Midbrain (tissue), 1 donor: ENCODE results near the gene SPIRE2.
"Not testable (repeated sequence)": the region's sequence is repeated elsewhere in the genome, so short reads cannot be mapped to it uniquely, and the experiment has no call there.

ENCODE experiments used
- DNase-seq: peaks from one replicate; lab custom pipeline; 2025; lab: John Stamatoyannopoulos, UW

SPIRE2 gene

GRCh38 chr16:89806589-89807193 is 21.6 kb upstream of the SPIRE2 start:
- DNase-seq, result not testable (repeated sequence)

- no peak for DNase-seq
These were observed 19.8 kb upstream of the SPIRE2 start for GRCh38 chr16:89808475-89808874.

DNA sequence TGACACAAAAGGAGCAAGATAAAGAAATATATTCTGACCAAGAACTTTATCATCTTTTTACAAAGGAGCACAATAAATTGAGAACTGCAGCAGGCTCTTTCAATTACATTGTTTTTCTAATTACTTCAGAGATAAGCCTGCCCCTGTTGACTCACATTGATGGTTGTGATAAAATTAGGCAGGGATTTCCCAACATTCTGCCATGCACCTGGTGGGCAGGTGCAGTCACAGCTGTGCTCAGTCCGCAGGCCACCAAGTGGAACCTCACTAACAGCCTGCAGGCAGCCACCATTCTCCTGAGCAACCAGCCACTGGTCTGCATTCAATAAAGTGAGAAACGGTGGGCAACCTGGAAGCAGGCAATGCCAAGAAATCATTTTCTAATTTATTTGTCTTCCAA is 17.0 kb upstream of the SPIRE2 start:
- DNase-seq, result no peak

DNA sequence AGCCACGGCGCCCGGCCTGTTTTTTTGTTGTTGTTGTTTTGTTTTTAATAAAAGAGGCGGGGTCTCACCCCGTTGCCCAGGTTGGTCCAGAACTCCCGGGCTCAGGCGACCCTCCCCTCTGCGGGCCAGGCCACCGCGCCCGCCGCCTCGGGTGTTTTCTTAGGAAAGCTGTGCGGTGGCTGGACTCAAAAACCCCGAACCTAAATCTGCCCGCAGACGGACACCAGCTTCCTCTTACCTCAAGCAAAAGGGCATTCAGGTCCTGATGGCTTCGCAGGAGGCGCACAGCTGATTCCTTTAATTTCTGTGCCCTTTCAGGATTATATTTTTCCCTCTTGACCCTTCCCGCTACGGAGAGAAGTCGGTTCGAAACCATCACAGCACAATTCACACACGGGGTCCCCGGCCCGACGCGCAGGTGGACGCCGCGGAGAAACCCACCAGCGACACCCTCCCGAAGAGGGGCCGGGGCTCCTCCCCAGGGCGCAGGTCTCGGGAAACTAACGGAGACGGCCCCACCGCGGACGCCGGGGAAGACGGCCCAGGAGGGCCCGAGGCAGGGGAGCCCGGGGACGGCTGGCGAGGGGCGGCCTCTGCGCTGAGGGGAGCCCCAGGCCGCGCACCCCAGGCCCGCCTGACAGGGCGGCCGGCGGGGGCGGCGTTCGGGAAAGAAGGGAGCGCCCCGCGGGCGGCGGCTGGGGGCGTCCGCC is 12.5 kb upstream of the SPIRE2 start:
- DNase-seq, result no peak

- DNase-seq, result not testable (repeated sequence)
These were observed 9.3 kb upstream of the SPIRE2 start for GRCh38 chr16:89818851-89819403.

DNA sequence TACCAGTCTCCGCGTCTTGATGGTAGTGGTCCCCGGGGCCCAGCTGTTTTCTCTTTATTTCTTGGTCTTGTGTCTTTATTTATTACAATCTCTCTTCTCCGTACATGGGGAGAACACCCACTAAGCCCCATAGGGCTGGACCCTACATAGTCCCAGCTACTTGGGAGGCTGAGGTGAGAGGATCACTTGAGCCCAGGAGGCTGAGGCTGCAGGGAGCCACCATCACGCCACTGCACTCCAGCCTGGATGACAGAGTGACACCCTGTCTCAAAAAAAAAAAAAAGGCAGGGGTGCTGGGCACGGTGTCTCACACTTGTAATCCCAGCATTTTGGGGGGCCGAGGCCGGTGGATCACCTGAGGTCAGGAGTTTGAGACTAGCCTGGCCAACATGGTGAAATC is 8.8 kb upstream of the SPIRE2 start:
- not testable (repeated sequence) for DNase-seq

GRCh38 chr16:89821438-89822187 is 6.7 kb upstream of the SPIRE2 start:
- DNase-seq, result no peak

GRCh38 chr16:89822188-89823086 is 5.8 kb upstream of the SPIRE2 start:
- no peak for DNase-seq

DNA sequence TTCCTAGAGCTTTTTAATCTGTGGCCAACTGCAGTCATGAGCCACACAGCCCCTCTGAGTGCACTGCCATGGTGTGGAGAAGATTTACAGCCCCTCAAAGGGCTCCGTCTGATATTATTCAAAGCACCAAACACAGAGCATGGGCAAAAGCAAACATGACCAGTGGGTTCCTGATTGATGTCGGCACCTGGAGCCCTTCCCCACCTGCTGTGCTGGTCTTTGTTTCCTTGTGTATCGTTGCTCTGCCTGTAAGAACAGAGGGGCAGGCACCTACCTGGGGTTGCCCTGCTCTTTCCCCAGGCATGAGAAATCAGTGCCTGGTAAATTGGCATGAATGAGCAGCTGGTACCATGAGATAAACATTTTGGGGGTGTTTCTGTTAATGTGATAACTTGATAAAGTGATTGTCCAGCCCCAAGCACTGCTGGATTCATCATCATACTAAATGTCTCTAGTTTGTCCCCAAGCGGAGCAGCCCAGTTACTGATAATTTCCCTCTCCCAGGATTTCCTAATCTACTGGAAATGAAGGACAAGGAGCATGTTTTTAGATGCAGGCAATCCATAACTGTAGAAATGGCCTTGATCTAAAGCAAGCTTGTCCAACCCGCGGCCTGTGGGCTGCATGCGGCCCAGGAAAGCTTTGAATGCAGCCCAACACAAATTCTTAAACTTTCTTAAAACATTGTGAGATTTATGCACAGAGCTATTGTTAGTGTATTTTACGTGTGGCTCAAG is 5.0 kb upstream of the SPIRE2 start:
- no peak for DNase-seq

- DNase-seq, result not testable (repeated sequence)
These were observed 4.5 kb upstream of the SPIRE2 start for GRCh38 chr16:89823824-89824148.

DNA sequence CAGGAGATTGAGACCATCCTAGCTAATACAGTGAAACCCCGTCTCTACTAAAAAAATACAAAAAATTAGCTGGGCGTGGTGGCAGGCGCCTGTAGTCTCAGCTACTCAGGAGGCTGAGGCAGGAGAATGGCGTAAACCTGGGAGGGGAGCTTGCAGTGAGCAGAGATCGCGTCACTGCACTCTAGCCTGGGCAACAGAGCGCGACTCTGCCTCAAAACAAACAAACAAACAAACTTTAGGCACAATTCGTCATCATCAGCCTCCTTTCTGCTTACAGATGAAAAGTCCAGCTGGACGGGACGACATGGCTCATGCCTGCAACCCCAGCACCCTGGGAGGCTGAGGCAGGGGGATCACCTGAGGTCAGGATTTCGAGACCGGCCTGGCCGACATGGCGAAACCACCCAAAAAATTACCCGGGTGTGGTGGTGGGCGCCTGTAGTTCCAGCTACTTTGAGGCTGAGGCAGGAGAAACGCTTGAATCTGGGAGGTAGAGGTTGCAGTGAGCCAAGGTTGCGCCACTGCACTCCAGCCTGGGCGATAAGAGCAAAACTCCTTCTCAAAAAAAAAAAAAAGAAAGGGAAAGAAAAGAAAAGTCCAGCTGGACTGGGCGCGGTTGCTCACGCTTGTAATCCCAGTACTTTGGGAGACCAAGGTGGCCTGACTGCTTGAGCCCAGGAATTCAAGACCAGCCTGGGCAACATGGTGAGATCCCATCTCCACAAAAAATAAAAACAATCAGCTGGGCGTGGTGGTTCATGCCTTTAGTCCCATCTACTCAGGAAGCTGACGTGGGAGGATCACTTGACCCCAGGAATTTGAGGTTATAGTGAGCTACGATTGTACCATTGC is 1.5 kb upstream of the SPIRE2 start:
- DNase-seq, result no peak

GRCh38 chr16:89827383-89828198 is 684 bp upstream of the SPIRE2 start:
- DNase-seq, result no peak

DNA sequence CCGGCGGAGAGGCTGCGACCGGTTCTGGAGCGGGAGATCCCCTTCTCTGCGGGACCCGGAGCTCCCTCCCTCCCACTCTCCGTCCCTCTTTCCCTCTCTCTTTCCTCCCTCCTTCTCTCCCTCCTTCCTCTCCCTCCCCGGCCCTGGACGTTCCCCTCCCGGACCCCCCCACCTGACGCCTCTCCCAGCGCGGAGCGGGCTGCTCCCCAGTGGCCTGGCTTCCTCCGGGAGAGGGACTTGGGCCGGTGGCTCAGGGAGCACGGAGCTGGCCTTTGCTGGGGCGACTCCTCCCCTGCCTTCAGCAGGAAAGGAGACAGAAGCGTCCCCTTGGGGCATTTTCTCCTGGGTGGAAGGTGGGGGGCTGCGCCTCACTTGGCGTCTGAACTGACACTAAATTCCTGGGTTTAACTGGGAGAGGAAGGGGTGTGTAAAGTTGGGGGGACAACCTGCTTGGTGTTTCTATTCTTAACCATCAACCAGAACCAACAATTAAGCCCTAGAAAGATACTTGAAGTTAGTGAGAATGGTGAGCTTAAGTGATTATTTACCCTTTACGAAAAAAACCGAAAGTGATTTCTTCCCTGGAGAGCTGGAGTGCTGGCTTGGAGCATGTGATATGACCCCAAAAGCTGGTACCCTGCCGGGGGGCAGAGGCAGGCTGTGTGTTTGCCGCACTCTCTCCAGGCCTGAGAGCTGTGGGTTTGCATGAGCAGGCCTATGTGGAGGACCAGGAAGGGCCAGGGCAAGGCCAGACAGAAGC is 775 bp downstream of the SPIRE2 start:
- no peak for DNase-seq

- no peak for DNase-seq
These were observed 1.6 kb downstream of the SPIRE2 start for GRCh38 chr16:89829630-89830437.

DNA sequence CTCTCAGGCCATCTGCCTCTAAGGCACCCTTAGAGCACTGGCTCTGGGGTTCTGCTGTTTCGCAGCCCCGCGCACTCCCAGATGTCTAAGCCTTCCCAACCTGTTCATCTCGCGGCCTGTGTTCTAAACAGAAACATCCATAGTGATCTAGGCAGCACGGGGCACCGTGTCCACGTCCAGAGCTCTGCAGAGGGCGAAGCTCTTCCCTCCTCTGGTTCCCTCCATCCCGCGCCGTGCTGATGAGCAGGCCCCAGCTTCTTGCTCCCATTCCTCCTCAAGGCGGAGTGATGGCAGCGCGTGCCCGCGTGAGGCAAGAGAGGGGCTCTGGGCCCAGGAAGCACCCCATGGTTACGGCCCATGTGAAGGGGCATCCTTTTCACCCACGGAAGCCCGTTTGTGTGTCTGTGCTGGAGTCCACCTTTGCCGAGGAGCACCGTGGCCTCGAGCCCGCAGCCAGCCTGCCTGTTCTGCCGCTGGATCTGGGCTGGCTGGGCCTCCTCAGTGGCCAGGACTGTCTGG is 3.6 kb downstream of the SPIRE2 start:
- no peak for DNase-seq

GRCh38 chr16:89833664-89834363 is 5.5 kb downstream of the SPIRE2 start:
- not testable (repeated sequence) for DNase-seq
